Esophagus squamous epithelium (tissue), 5 donors: ENCODE data around the gene NAP1L4. TPM values are rescaled to one million over a fixed set of nuclear protein-coding genes. Genes with fewer than 3 reads are reported as not detected.

Experiments used
- DNase-seq: peaks from one replicate; lab custom pipeline; 2025; lab: John Stamatoyannopoulos, UW
- H3K27ac ChIP-seq, 4 donors: fragments of 200-600 bp; sonication (generic); one replicate each; pipeline ENCODE4 v1.5.1; 2016 to 2019; ENCODE audit warnings: mild to moderate bottlenecking in 1 of 4
- H3K27me3 ChIP-seq, 4 donors: fragments of 200-600 bp; sonication (generic); 1 replicate in 3 of 4; 2 replicates in 1 of 4; pipeline versions ENCODE4 v1.5.1 to v1.6.0; 2017 to 2021; ENCODE audit warnings: antibody characterized with exemption in 1 of 4
- H3K36me3 ChIP-seq, 3 donors: fragments of 200-600 bp; sonication (generic); one replicate each; pipeline ENCODE4 v1.5.1; 2016 to 2019
- H3K4me1 ChIP-seq, 3 donors: fragments of 200-600 bp; sonication (generic); one replicate each; pipeline ENCODE4 v1.5.1; 2017 to 2019
- H3K4me3 ChIP-seq, 4 donors: fragments of 200-600 bp; sonication (generic); 1 replicate in 3 of 4; 2 replicates in 1 of 4; pipeline ENCODE4 v1.5.1; 2016 to 2019; ENCODE audit warnings: mild to moderate bottlenecking in 2 of 4, moderate library complexity in 1 of 4
- H3K9me3 ChIP-seq, 3 donors: fragments of 200-600 bp; sonication (generic); one replicate each; pipeline ENCODE4 v1.5.1; 2016 to 2019
- POLR2A ChIP-seq, 4 donors: fragments of 450-650 bp; IDR thresholded peaks; one replicate each; pipeline ENCODE4 v1.6.1; 2017; ENCODE audit warnings: antibody characterized with exemption in 4 of 4, mild to moderate bottlenecking in 4 of 4, moderate library complexity in 3 of 4
- WGBS, 2 donors: methylation state at CpG; one replicate each; pipeline ENCODE4 v1.1.5; 2018; 5-methylcytosine and 5-hydroxymethylcytosine counted together
- intact Hi-C: fragments of 100-400 bp; cut with DNase I; formaldehyde crosslinking; loops from one replicate; pipeline ENCODE4 v1.15.0; 2022
- total RNA-seq, 4 donors: library from RNA; depleted of rRNA; stranded (reverse); fragments of >200 nt; gene quantifications; one replicate each; pipeline ENCODE4 v1.1.0, GENCODE V29; 2016
- TF ChIP-seq, protein P1 (sequence below), 6 experiments: fragments of 450-650 bp in 4 of 6; fragments of 200-600 bp in 2 of 6; sonication (generic) in 2 of 6; IDR thresholded peaks; one replicate each; pipeline ENCODE4 v1.5.1; 2016 to 2019; ENCODE audit warnings: antibody characterized with exemption in 6 of 6, mild to moderate bottlenecking in 4 of 6, moderate library complexity in 4 of 6
- donor health status: DM: yes; HTN: yes; CAD: no.

NAP1L4 gene
- total RNA-seq, 4 donors from 2014 or later = 108 to 140 (median 121) TPM

DNA sequence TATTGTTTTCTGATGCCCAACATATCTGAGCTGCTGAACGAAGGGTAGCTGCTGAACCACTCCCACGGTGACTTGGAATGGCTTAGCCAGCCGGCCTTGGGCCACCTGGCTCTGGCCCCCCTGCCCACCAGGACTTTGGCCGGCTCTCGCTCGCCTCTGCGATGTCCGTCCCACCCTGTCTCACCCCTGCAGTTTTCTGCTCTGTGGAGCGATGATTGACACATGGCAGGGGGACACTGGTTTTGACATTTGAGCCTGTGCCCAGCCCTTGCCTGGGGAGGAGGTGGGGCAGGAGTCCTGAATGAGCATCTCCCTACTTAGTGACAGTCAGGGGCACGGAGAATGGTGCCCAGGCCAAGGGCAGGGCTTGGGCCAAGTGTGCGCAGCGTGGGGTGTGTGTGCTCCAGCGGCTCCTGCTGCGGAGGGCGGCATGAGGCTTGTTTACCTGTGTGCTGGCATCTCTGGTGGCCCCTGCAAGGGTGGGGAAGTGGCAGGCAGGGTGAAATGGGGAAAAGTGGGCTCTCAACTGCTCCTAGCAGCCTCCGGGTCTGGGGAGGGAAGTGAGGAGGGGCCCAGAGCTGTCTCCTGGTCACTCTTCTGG lies 90.8 kb downstream of the NAP1L4 start:
- intact Hi-C loops = no loop called here
- H3K27me3 ChIP-seq = no peaks in the 10 kb centered on the region
- peak overlapping the region in 3 of 4 donors; percentile 65 to 88 (median 77) for H3K4me3 ChIP-seq
- 71 to 76% methylated on average over 9 to 10 of the region's 16 CpGs for WGBS, 2 donors
- DNase-seq = no peak
- TF ChIP-seq POLR2A (IDR thresholded peaks at IDR 0.05) = no peak
- TF ChIP-seq, protein P1, sequence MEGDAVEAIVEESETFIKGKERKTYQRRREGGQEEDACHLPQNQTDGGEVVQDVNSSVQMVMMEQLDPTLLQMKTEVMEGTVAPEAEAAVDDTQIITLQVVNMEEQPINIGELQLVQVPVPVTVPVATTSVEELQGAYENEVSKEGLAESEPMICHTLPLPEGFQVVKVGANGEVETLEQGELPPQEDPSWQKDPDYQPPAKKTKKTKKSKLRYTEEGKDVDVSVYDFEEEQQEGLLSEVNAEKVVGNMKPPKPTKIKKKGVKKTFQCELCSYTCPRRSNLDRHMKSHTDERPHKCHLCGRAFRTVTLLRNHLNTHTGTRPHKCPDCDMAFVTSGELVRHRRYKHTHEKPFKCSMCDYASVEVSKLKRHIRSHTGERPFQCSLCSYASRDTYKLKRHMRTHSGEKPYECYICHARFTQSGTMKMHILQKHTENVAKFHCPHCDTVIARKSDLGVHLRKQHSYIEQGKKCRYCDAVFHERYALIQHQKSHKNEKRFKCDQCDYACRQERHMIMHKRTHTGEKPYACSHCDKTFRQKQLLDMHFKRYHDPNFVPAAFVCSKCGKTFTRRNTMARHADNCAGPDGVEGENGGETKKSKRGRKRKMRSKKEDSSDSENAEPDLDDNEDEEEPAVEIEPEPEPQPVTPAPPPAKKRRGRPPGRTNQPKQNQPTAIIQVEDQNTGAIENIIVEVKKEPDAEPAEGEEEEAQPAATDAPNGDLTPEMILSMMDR (IDR thresholded peaks at IDR 0.05) = no peak
- H3K4me1 ChIP-seq = peaks cover 38 to 76% (median 52%) of the 10 kb centered on the region in 3 donors
- no peaks in the 10 kb centered on the region for H3K9me3 ChIP-seq
- H3K27ac ChIP-seq = peak overlapping the region; percentile 88 to 95 (median 90)
- peaks cover 0 to 13% (median 0%) of the 10 kb centered on the region in 3 donors for H3K36me3 ChIP-seq

DNA sequence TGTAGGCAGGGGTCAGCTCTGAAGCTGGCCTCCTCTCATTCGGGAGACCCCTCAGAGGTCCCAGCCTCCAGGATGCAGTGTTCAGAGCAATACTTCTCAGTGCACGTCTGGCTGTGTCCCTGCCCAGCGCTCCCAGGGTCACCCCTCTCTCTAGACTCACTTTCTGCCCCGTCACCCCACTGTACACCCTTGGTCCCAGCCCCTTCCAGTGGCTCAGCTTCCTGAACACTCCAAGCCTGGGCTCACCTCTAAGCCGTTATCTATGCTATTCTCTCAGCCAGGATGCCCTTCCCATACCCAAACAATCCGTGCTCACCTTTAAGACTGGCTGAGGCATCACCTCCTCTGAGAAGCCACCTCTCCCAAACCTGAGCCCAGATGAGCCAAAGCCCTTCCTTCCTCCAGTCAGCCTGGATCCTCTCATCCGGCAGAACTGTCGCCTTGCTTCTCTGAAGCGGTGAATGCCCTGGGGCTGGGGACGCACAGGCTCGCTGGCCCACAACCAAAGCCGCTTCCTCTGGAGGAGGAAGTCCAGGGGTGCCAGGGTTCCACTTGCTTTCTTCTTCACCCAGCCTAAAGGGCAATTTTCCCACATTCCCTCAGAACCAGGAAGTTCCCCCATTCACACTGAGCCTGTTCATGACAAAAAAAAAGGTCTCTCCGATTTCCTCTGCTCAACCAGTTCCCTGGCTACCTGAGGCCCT lies 92.9 kb downstream of the NAP1L4 start:
- Histone ChIP-seq H3K4me1 (peaks cover 38 to 66% (median 49%) of the 10 kb centered on the region in 3 donors), H3K27ac (peak overlapping the region; percentile 64 to 81 (median 72)), H3K36me3 (no peaks in the 10 kb centered on the region), H3K27me3 (no peaks in the 10 kb centered on the region), H3K9me3 (no peaks in the 10 kb centered on the region), H3K4me3 (peak overlapping the region in 1 of 4 donors; percentile 1)
- no peak for TF ChIP-seq POLR2A (IDR thresholded peaks at IDR 0.05)
- TF ChIP-seq, protein P1 (IDR thresholded peaks at IDR 0.05) = no peak
- WGBS, 2 donors = 44 to 47% methylated on average over 8 to 9 of the region's 13 CpGs
- intact Hi-C loops = no loop called here
- DNase-seq = no peak

DNA sequence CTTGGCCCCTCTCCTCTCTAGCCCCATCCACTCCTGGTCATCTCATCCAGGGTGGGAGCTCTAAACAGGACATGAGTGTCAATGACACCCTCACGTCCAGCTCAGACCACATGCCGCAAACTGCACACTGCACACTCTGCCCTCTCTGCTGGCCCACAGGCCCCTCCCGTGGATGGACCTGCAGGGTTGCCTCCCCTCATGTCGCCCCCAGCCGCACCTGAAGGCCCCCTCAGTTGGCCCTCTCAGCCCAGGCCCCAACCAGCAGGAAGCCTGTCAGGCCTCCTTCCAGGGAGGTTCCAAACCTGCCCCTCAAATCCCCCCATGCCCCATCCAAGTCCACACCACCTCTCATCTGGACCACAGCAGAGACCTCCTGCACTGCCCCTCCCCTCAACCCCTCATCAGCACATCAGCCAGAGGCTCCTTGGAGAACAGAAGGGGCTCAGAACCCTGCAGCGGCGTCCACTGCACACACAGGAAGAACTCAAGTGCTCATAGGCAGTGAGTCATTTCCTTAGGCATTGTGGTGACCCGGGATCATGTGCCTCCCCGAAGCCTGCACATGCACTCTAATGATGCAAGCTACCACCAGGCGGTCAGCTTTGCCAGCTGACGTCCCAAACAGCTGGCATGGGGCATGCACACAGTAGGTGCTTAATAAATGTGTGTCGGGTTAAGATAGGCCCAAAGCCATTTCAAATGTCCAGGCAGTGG lies 93.6 kb downstream of the NAP1L4 start:
- WGBS, 2 donors = 27 to 35% methylated on average over 7 to 8 of the region's 12 CpGs
- DNase-seq = no peak
- H3K27me3 ChIP-seq = no peaks in the 10 kb centered on the region
- intact Hi-C loops = no loop called here
- H3K27ac ChIP-seq = peak overlapping the region; percentile 64 to 81 (median 72)
- H3K4me3 ChIP-seq = peak overlapping the region in 1 of 4 donors; percentile 1
- peaks cover 38 to 59% (median 43%) of the 10 kb centered on the region in 3 donors for H3K4me1 ChIP-seq
- TF ChIP-seq, protein P1 (IDR thresholded peaks at IDR 0.05) = no peak
- TF ChIP-seq POLR2A (IDR thresholded peaks at IDR 0.05) = peak in 1 of 4 donors; percentile 40
- no peaks in the 10 kb centered on the region for H3K36me3 ChIP-seq
- H3K9me3 ChIP-seq = no peaks in the 10 kb centered on the region

DNA sequence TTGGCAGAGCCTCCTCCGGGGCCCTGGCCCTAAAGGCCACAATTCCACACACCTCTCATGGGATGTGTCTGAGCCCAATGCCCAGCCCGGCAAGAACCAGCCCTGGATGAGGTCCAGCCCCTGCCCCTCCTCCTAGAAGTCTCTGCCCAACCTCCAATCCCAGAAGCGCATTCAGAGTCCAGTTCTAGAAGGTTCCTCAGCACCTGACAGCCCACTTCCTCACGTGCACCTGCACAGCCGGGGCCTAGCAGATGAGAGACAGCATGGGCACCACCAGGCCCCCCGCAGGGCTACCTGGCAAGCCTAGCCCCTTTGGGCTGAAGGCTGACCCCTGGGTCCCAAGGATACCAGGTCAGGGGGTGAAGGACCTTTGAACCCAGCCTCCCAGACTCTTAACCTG lies 95.1 kb downstream of the NAP1L4 start:
- Histone ChIP-seq H3K27ac (no peak overlapping the region), H3K9me3 (no peaks in the 10 kb centered on the region), H3K4me3 (no peak overlapping the region), H3K36me3 (no peaks in the 10 kb centered on the region), H3K27me3 (no peaks in the 10 kb centered on the region), H3K4me1 (peaks cover 37 to 57% (median 39%) of the 10 kb centered on the region in 3 donors)
- WGBS, 2 donors = 100% methylated on average over 1 of the region's 6 CpGs; no CpG with 5 or more reads in 1 of the 2 donors
- TF ChIP-seq, protein P1 (IDR thresholded peaks at IDR 0.05) = no peak
- TF ChIP-seq POLR2A (IDR thresholded peaks at IDR 0.05) = no peak
- intact Hi-C loops = no loop called here
- no peak for DNase-seq
